ENCODE measurements around the gene MOV10.
A peak's percentile ranks its signal among the peaks of the same experiment; 100 is the strongest.

MOV10 gene

GRCh38 chr1:112713466-112714312, 39.2 kb downstream of the MOV10 start:
- Histone ChIP-seq H3K27me3 (no peaks in the 10 kb centered on the region), H3K9me3 (no peaks in the 10 kb centered on the region), H3K27ac (peak overlapping the region; percentile 39 to 48), H3K4me3 (peak overlapping the region; percentile 60 to 67), H3K4me1 (peaks cover 0 to 33% (median 22%) of the 10 kb centered on the region in 4 donors), H3K36me3 (no peaks in the 10 kb centered on the region)
- no peak for TF ChIP-seq CTCF (IDR thresholded peaks at IDR 0.05)
- intact Hi-C loops (cut with DNase I; ENCODE audit: low total_unique reads) = loop anchor here (10.0 kb wide), 1 partner anchor 241 kb away; the partner anchor contains the start of gene SLC16A1
- DNase-seq = peak in 1 of 2 donors; percentile 33

- DNase-seq = peak in 1 of 2 donors; percentile 40
Measured at GRCh38 chr1:112714313-112715263, 40.1 kb downstream of the MOV10 start.

GRCh38 chr1:112715264-112716053, 41.0 kb downstream of the MOV10 start, which contains the start of gene PPM1J:
PPM1J (minus strand) TSS chr1:112715332; CDS start chr1:112715301, 31 bp downstream.
- peak; percentile 98 to 99 for DNase-seq
- no peak for TF ChIP-seq CTCF (IDR thresholded peaks at IDR 0.05)
- peak within 1 kb of the TSS; percentile 60 to 67 for H3K4me3 ChIP-seq
- peaks cover 0 to 15% of the 10 kb centered on the region in 2 donors for H3K27me3 ChIP-seq
- peak within 1 kb of the TSS; percentile 64 to 70 for H3K27ac ChIP-seq
- H3K9me3 ChIP-seq = no peaks in the 10 kb centered on the region
- H3K4me1 ChIP-seq = peaks cover 0 to 38% (median 27%) of the 10 kb centered on the region in 4 donors
- intact Hi-C loops (cut with DNase I; ENCODE audit: low total_unique reads) = loop anchor here (5.0 to 10.0 kb wide), 2 partner anchors 87 to 239 kb away; partner anchors contain the start of gene SLC16A1
- no peaks in the 10 kb centered on the region for H3K36me3 ChIP-seq

More at GRCh38 chr1:112714313-112715263, 40.1 kb downstream of the MOV10 start:
- TF ChIP-seq CTCF (IDR thresholded peaks at IDR 0.05) = no peak
- Histone ChIP-seq H3K27me3 (peaks cover 0 to 8% of the 10 kb centered on the region in 2 donors), H3K4me1 (peaks cover 0 to 38% (median 27%) of the 10 kb centered on the region in 4 donors), H3K9me3 (no peaks in the 10 kb centered on the region), H3K4me3 (peak overlapping the region; percentile 60 to 67), H3K36me3 (no peaks in the 10 kb centered on the region), H3K27ac (peak overlapping the region; percentile 39 to 48)
- intact Hi-C loops (cut with DNase I; ENCODE audit: low total_unique reads) = loop anchor here (5.0 to 10.0 kb wide), 2 partner anchors 88 to 240 kb away; partner anchors contain the start of gene SLC16A1

- TF ChIP-seq CTCF (IDR thresholded peaks at IDR 0.05) = peak; percentile 93 to 94
- Histone ChIP-seq H3K27me3 (peaks cover 0 to 15% of the 10 kb centered on the region in 2 donors), H3K4me1 (peaks cover 0 to 38% (median 27%) of the 10 kb centered on the region in 4 donors), H3K9me3 (no peaks in the 10 kb centered on the region), H3K4me3 (peak overlapping the region; percentile 60 to 67), H3K27ac (peak overlapping the region; percentile 64 to 70), H3K36me3 (no peaks in the 10 kb centered on the region)
- peak; percentile 82 to 91 for DNase-seq
- intact Hi-C loops (cut with DNase I; ENCODE audit: low total_unique reads) = loop anchor here (5.0 to 10.0 kb wide), 2 partner anchors 86 to 239 kb away; partner anchors contain the start of gene SLC16A1
Measured at GRCh38 chr1:112716133-112716720, 41.8 kb downstream of the MOV10 start.
